HL-60 (cell line): Measurements from ENCODE around the gene MS4A2.

Experiments used
- GABPA ChIP-seq: IDR thresholded peaks from 2 replicates; pipeline ENCODE4 v1.6.1; 2012; ENCODE audit warnings: low read depth
- POLR2AphosphoS5 ChIP-seq: IDR thresholded peaks from 2 replicates; pipeline ENCODE4 v1.6.1; 2012; ENCODE audit warnings: low read depth
- SPI1 ChIP-seq: IDR thresholded peaks from 2 replicates; pipeline ENCODE4 v1.6.1; 2012; ENCODE audit warnings: low read depth, mild to moderate bottlenecking, borderline replicate concordance
- TF ChIP-seq, protein P1 (sequence below): IDR thresholded peaks from one replicate; pipeline ENCODE4 v1.5.1; 2011; ENCODE audit warnings: low read length, control low read depth, inconsistent platforms; ENCODE audit not compliant: insufficient read depth
- TF ChIP-seq, protein P2 (sequence below): IDR thresholded peaks from 2 replicates; pipeline ENCODE4 v1.6.1; 2012; ENCODE audit warnings: low read depth; ENCODE audit not compliant: insufficient replicate concordance

DNA sequence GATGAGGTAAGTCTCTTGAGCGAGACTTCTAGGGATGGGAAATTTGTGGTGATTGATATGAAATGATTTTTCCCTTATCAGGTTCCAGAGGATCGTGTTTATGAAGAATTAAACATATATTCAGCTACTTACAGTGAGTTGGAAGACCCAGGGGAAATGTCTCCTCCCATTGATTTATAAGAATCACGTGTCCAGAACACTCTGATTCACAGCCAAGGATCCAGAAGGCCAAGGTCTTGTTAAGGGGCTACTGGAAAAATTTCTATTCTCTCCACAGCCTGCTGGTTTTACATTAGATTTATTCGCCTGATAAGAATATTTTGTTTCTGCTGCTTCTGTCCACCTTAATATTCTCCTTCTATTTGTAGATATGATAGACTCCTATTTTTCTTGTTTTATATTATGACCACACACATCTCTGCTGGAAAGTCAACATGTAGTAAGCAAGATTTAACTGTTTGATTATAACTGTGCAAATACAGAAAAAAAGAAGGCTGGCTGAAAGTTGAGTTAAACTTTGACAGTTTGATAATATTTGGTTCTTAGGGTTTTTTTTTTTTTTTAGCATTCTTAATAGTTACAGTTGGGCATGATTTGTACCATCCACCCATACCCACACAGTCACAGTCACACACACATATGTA is 7.1 kb downstream of the MS4A2 start:
- TF ChIP-seq, protein P1, sequence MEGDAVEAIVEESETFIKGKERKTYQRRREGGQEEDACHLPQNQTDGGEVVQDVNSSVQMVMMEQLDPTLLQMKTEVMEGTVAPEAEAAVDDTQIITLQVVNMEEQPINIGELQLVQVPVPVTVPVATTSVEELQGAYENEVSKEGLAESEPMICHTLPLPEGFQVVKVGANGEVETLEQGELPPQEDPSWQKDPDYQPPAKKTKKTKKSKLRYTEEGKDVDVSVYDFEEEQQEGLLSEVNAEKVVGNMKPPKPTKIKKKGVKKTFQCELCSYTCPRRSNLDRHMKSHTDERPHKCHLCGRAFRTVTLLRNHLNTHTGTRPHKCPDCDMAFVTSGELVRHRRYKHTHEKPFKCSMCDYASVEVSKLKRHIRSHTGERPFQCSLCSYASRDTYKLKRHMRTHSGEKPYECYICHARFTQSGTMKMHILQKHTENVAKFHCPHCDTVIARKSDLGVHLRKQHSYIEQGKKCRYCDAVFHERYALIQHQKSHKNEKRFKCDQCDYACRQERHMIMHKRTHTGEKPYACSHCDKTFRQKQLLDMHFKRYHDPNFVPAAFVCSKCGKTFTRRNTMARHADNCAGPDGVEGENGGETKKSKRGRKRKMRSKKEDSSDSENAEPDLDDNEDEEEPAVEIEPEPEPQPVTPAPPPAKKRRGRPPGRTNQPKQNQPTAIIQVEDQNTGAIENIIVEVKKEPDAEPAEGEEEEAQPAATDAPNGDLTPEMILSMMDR, result no peak
- TF ChIP-seq, protein P2, sequence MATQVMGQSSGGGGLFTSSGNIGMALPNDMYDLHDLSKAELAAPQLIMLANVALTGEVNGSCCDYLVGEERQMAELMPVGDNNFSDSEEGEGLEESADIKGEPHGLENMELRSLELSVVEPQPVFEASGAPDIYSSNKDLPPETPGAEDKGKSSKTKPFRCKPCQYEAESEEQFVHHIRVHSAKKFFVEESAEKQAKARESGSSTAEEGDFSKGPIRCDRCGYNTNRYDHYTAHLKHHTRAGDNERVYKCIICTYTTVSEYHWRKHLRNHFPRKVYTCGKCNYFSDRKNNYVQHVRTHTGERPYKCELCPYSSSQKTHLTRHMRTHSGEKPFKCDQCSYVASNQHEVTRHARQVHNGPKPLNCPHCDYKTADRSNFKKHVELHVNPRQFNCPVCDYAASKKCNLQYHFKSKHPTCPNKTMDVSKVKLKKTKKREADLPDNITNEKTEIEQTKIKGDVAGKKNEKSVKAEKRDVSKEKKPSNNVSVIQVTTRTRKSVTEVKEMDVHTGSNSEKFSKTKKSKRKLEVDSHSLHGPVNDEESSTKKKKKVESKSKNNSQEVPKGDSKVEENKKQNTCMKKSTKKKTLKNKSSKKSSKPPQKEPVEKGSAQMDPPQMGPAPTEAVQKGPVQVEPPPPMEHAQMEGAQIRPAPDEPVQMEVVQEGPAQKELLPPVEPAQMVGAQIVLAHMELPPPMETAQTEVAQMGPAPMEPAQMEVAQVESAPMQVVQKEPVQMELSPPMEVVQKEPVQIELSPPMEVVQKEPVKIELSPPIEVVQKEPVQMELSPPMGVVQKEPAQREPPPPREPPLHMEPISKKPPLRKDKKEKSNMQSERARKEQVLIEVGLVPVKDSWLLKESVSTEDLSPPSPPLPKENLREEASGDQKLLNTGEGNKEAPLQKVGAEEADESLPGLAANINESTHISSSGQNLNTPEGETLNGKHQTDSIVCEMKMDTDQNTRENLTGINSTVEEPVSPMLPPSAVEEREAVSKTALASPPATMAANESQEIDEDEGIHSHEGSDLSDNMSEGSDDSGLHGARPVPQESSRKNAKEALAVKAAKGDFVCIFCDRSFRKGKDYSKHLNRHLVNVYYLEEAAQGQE, result no peak
- TF ChIP-seq POLR2AphosphoS5 (no peak), GABPA (no peak), SPI1 (no peak)
